Measurements from ENCODE around the gene DLGAP1.

GRCh38 chr18:3452750-3453539 lies 1002.2 kb downstream of the DLGAP1 start:
- TF ChIP-seq CTCF (IDR thresholded peaks at IDR 0.05; ENCODE audit: low read depth, low read length): no peak
- TF ChIP-seq POLR2A (IDR thresholded peaks at IDR 0.05; ENCODE audit: extremely low read depth, insufficient read length): no peak
- no peak for TF ChIP-seq MAX (IDR thresholded peaks at IDR 0.05; ENCODE audit: low read depth, low read length)

Data from NB4 (cell line).